ENCODE data around the gene MYO1E.
"Not testable (repeated sequence)": the region's sequence is repeated elsewhere in the genome, so short reads cannot be mapped to it uniquely, and the experiment has no call there.

MYO1E gene

GRCh38 chr15:59168536-59168935 is 204.1 kb downstream of the MYO1E start:
- peak; percentile 50 for DNase-seq (ENCODE audit: low read depth, low spot score)

- no peak for DNase-seq (ENCODE audit: low read depth, low spot score)
These were observed 205.9 kb downstream of the MYO1E start for GRCh38 chr15:59166601-59167265.

- DNase-seq (ENCODE audit: low read depth, low spot score) = no peak
These were observed 206.5 kb downstream of the MYO1E start for GRCh38 chr15:59166166-59166565.

- peak; percentile 48 for DNase-seq (ENCODE audit: low read depth, low spot score)
These were observed 206.9 kb downstream of the MYO1E start for GRCh38 chr15:59165726-59166125.

GRCh38 chr15:59162080-59162479 is 210.6 kb downstream of the MYO1E start:
- DNase-seq (ENCODE audit: low read depth, low spot score) = not testable (repeated sequence)

GRCh38 chr15:59160880-59161593 is 211.6 kb downstream of the MYO1E start:
- no peak for DNase-seq (ENCODE audit: low read depth, low spot score)

- no peak for DNase-seq (ENCODE audit: low read depth, low spot score)
These were observed 213.5 kb downstream of the MYO1E start for GRCh38 chr15:59159210-59159609.

GRCh38 chr15:59158701-59159034 is 214.0 kb downstream of the MYO1E start:
- DNase-seq (ENCODE audit: low read depth, low spot score) = no peak

- DNase-seq (ENCODE audit: low read depth, low spot score) = no peak
These were observed 214.6 kb downstream of the MYO1E start for GRCh38 chr15:59157840-59158700.

GRCh38 chr15:59157396-59157795 is 215.3 kb downstream of the MYO1E start:
- DNase-seq (ENCODE audit: low read depth, low spot score) = no peak

- no peak for DNase-seq (ENCODE audit: low read depth, low spot score)
These were observed 217.2 kb downstream of the MYO1E start for GRCh38 chr15:59155431-59155830.

GRCh38 chr15:59154243-59154642 is 218.4 kb downstream of the MYO1E start:
- no peak for DNase-seq (ENCODE audit: low read depth, low spot score)

- DNase-seq (ENCODE audit: low read depth, low spot score) = no peak
These were observed 219.2 kb downstream of the MYO1E start for GRCh38 chr15:59153466-59153865.

- DNase-seq (ENCODE audit: low read depth, low spot score) = no peak
These were observed 219.8 kb downstream of the MYO1E start for GRCh38 chr15:59152694-59153450.

GRCh38 chr15:59150185-59150584 is 222.5 kb downstream of the MYO1E start:
- no peak for DNase-seq (ENCODE audit: low read depth, low spot score)

- peak; percentile 49 for DNase-seq (ENCODE audit: low read depth, low spot score)
These were observed 224.4 kb downstream of the MYO1E start for GRCh38 chr15:59148153-59148833.

- no peak for DNase-seq (ENCODE audit: low read depth, low spot score)
These were observed 225.0 kb downstream of the MYO1E start for GRCh38 chr15:59147666-59148065.

- not testable (repeated sequence) for DNase-seq (ENCODE audit: low read depth, low spot score)
These were observed 228.1 kb downstream of the MYO1E start for GRCh38 chr15:59144594-59144993.

- DNase-seq (ENCODE audit: low read depth, low spot score) = no peak
These were observed 229.4 kb downstream of the MYO1E start for GRCh38 chr15:59143281-59143680.

- DNase-seq (ENCODE audit: low read depth, low spot score) = peak; percentile 55
These were observed 232.0 kb downstream of the MYO1E start for GRCh38 chr15:59140422-59141226.
